K562 (cell line): ENCODE data around the gene TRIM38. TPM values are rescaled to one million over a fixed set of nuclear protein-coding genes. Genes with fewer than 3 reads are reported as not detected.

Experiments used
- CEBPG ChIP-seq, 3 experiments: fragments of 200-800 bp in 1 of 3; sonication (Bioruptor generic) in 1 of 3; sonication (generic) in 1 of 3; formaldehyde crosslinking in 1 of 3; IDR thresholded peaks in 2 of 3; conservative IDR thresholded peaks in 1 of 3; 2 replicates each; pipeline versions ENCODE4 v1.6.1 to v1.8.0; 2016 to 2022; ENCODE audit warnings: missing compliant biosample characterization in 2 of 3, missing genetic modification characterization in 2 of 3, mild to moderate bottlenecking in 1 of 3, missing genetic modification reagents in 1 of 3
- CHD4 ChIP-seq: fragments of 200-600 bp; sonication (generic); IDR thresholded peaks from 3 replicates; pipeline ENCODE4 v1.6.1; 2012; ENCODE audit warnings: low read depth, mild to moderate bottlenecking, mixed read lengths, low read length, inconsistent platforms; ENCODE audit not compliant: insufficient read depth, insufficient replicate concordance, poor library complexity, severe bottlenecking
- DACH1 ChIP-seq: fragments of 450-650 bp; IDR thresholded peaks from 2 replicates; pipeline ENCODE4 v1.6.1; 2018; ENCODE audit not compliant: partially characterized antibody
- ELF1 ChIP-seq: fragments of 200-800 bp; sonication (Bioruptor generic); IDR thresholded peaks from 2 replicates; pipeline ENCODE4 v1.6.1; 2016; ENCODE audit warnings: missing genetic modification characterization, missing compliant biosample characterization
- ELF2 ChIP-seq: fragments of 250-450 bp; sonication (Bioruptor Pico); IDR thresholded peaks from 2 replicates; pipeline ENCODE4 v1.5.0; 2021; ENCODE audit warnings: mild to moderate bottlenecking
- FOS ChIP-seq: IDR thresholded peaks from 3 replicates; pipeline ENCODE4 v1.6.1; 2011; ENCODE audit not compliant: insufficient read length; ENCODE audit errors: extremely low read depth
- FOXP1 ChIP-seq: sonication (generic); formaldehyde crosslinking; IDR thresholded peaks from 2 replicates; pipeline ENCODE4 v1.8.0; 2022; ENCODE audit warnings: mild to moderate bottlenecking, missing genetic modification reagents
- KAT2B ChIP-seq: IDR thresholded peaks from one replicate; pipeline ENCODE4 v1.6.1; 2012; ENCODE audit warnings: low read depth, mild to moderate bottlenecking, control low read depth, inconsistent platforms, low read length, moderate library complexity
- KAT8 ChIP-seq: fragments of 450-650 bp; IDR thresholded peaks from 2 replicates; pipeline ENCODE4 v1.6.1; 2016; ENCODE audit warnings: low read depth, mild to moderate bottlenecking
- MAFG ChIP-seq: fragments of 450-650 bp; conservative IDR thresholded peaks from 2 replicates; pipeline ENCODE4 v1.6.1; 2016; ENCODE audit warnings: missing genetic modification characterization, missing compliant biosample characterization
- MTA1 ChIP-seq: fragments of 450-650 bp; IDR thresholded peaks from 2 replicates; pipeline ENCODE4 v1.6.1; 2017; ENCODE audit warnings: borderline replicate concordance
- NCOA6 ChIP-seq: fragments of 450-650 bp; IDR thresholded peaks from 2 replicates; pipeline ENCODE4 v1.6.1; 2017; ENCODE audit warnings: mild to moderate bottlenecking
- RBM39 ChIP-seq: fragments of 200-400 bp; formaldehyde crosslinking; optimal IDR thresholded peaks from 2 replicates; pipeline ENCODE3; 2018; ENCODE audit warnings: low read depth, low read length
- SREBF1 ChIP-seq: fragments of 150-350 bp; IDR thresholded peaks from 2 replicates; pipeline ENCODE4 v1.6.1; 2014; ENCODE audit warnings: antibody characterized with exemption, low read depth, low read length, borderline replicate concordance
- TCF3 ChIP-seq: sonication (generic); formaldehyde crosslinking; IDR thresholded peaks from 2 replicates; pipeline ENCODE4 v1.4.0; 2020; ENCODE audit warnings: mild to moderate bottlenecking, missing genetic modification reagents
- THRA ChIP-seq: fragments of 450-650 bp; IDR thresholded peaks from 2 replicates; pipeline ENCODE4 v1.6.1; 2017; ENCODE audit warnings: mild to moderate bottlenecking, moderate library complexity
- XRCC3 ChIP-seq: fragments of 450-650 bp; IDR thresholded peaks from 2 replicates; pipeline ENCODE4 v1.6.1; 2017; ENCODE audit warnings: mild to moderate bottlenecking, moderate library complexity
- ZBTB34 ChIP-seq: fragments of 250-450 bp; sonication (Bioruptor Pico); IDR thresholded peaks from 2 replicates; pipeline ENCODE4 v1.8.0; 2021; ENCODE audit warnings: mild to moderate bottlenecking, moderate library complexity
- ZBTB5 ChIP-seq: fragments of 450-650 bp; IDR thresholded peaks from 2 replicates; pipeline ENCODE4 v1.6.1; 2017; ENCODE audit warnings: antibody characterized with exemption
- ZNF121 ChIP-seq: sonication (generic); formaldehyde crosslinking; conservative IDR thresholded peaks from 2 replicates; pipeline ENCODE4 v1.8.0; 2022; ENCODE audit warnings: missing genetic modification reagents
- ZNF24 ChIP-seq: fragments of 450-650 bp; IDR thresholded peaks from 2 replicates; pipeline ENCODE4 v1.6.1; 2016
- ZNF589 ChIP-seq: fragments of 200-800 bp; sonication (Bioruptor generic); IDR thresholded peaks from 2 replicates; pipeline ENCODE4 v1.6.1; 2016; ENCODE audit warnings: low read depth, missing genetic modification characterization, missing compliant biosample characterization
- ZNF764 ChIP-seq: fragments of 250-450 bp; sonication (Bioruptor Pico); IDR thresholded peaks from 2 replicates; pipeline ENCODE4 v1.4.0; 2020; ENCODE audit warnings: low read depth, mild to moderate bottlenecking, moderate library complexity
- ZZZ3 ChIP-seq: fragments of 450-650 bp; IDR thresholded peaks from 2 replicates; pipeline ENCODE4 v1.6.1; 2016; ENCODE audit warnings: antibody characterized with exemption, mild to moderate bottlenecking, moderate library complexity
- polyA plus RNA-seq, 8 experiments: library from polyadenylated mRNA; depleted of rRNA in 4 of 8; stranded (reverse) in 5 of 8; unstranded in 3 of 8; fragments of >200 nt; fragmentation: Nextera tagmentation in 2 of 8; fragmentation: Illumina TruSeq in 1 of 8; extraction: Ambion mirVana in 2 of 8; extraction: Trizol in 1 of 8; gene quantifications; 2 replicates each; pipeline versions ENCODE4 v1.2.1 to v1.2.3, GENCODE V29; 2011 to 2014; ENCODE audit warnings: inconsistent platforms in 1 of 8, missing spikeins in 1 of 8
- total RNA-seq, 7 experiments: library from RNA; depleted of rRNA in 6 of 7; stranded (reverse); fragments of >200 nt in 6 of 7; fragmentation: Illumina TruSeq in 2 of 7; extraction: Trizol in 2 of 7; gene quantifications; 2 replicates each; pipeline versions ENCODE4 v1.2.1 to v1.2.3, GENCODE V29; 2011 to 2021; ENCODE audit warnings: low replicate concordance in 1 of 7
- TF ChIP-seq, protein P1 (sequence below): sonication (generic); formaldehyde crosslinking; IDR thresholded peaks from 2 replicates; pipeline ENCODE4 v1.5.0; 2020; ENCODE audit warnings: missing genetic modification reagents

Gene TRIM38
- total and polyA plus RNA-seq, 9 of the 15 experiments (the other 6 are each of a cell fraction or from before 2014, with no cell fraction given) = 1.7 to 6.7 (median 6.3) TPM

- no peak for TF ChIP-seq RBM39
- no peak for TF ChIP-seq ZNF121 (CRISPR knock-in tag)
- no peak for TF ChIP-seq ZBTB34
- no peak for TF ChIP-seq MAFG (tag)
- TF ChIP-seq DACH1 = no peak
- TF ChIP-seq ZNF589 (CRISPR knock-in tag) = 0 out of 2 replicates have a peak, but pooled peaks have one; percentile 13
- no peak for TF ChIP-seq FOXP1 (CRISPR knock-in tag)
- TF ChIP-seq XRCC3 = no peak
- TF ChIP-seq NCOA6 = no peak
- no peak for TF ChIP-seq CEBPG (CRISPR knock-in tag; IDR thresholded peaks at IDR 0.05)
- no peak for TF ChIP-seq CEBPG (tag; conservative IDR thresholded peaks at IDR 0.05 in 1 of 2, IDR thresholded peaks at IDR 0.05 in 1 of 2)
- no peak for TF ChIP-seq ZZZ3
- TF ChIP-seq TCF3 = no peak
- TF ChIP-seq MTA1 = 0 out of 2 replicates have a peak, but pooled peaks have one; percentile 24
- TF ChIP-seq KAT8 = no peak
- no peak for TF ChIP-seq ZBTB5
- TF ChIP-seq, protein P1, sequence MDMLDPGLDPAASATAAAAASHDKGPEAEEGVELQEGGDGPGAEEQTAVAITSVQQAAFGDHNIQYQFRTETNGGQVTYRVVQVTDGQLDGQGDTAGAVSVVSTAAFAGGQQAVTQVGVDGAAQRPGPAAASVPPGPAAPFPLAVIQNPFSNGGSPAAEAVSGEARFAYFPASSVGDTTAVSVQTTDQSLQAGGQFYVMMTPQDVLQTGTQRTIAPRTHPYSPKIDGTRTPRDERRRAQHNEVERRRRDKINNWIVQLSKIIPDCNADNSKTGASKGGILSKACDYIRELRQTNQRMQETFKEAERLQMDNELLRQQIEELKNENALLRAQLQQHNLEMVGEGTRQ (CRISPR knock-in tag) = no peak
- no peak for TF ChIP-seq ELF1
- no peak for TF ChIP-seq KAT2B
- no peak for TF ChIP-seq SREBF1
- peak; percentile 46; the same call in 1 of the 2 replicates for TF ChIP-seq THRA
- peak; percentile 61 for TF ChIP-seq FOS
- TF ChIP-seq CHD4 = no peak
- no peak for TF ChIP-seq ELF2 (CRISPR knock-in tag)
- 0 out of 2 replicates have a peak, but pooled peaks have one; percentile 35 for TF ChIP-seq ZNF24
- no peak for TF ChIP-seq ZNF764 (CRISPR knock-in tag)
These were observed 57.9 kb downstream of the TRIM38 start (continued) for GRCh38 chr6:26020329-26021000.
